Neuronal stem cell (in vitro differentiated cells): ENCODE data around the gene ANKRD31.

Experiments used
- DNase-seq: peaks from one replicate; pipeline ENCODE4 v3.0.0-alpha.2; 2013; ENCODE audit warnings: low spot score
- H2AFZ ChIP-seq: one replicate; pipeline ENCODE4 v1.6.1; 2013; ENCODE audit warnings: mild to moderate bottlenecking, low read length, inconsistent platforms
- H2AK5ac ChIP-seq: 2 replicates; pipeline ENCODE4 v1.6.1; 2013; ENCODE audit warnings: low read depth, mild to moderate bottlenecking, inconsistent platforms, low read length, moderate library complexity, mixed read lengths
- H2BK120ac ChIP-seq: 2 replicates; pipeline ENCODE4 v1.6.1; 2013; ENCODE audit warnings: low read depth, mild to moderate bottlenecking, inconsistent platforms, low read length, moderate library complexity, mixed read lengths
- H2BK12ac ChIP-seq: one replicate; pipeline ENCODE4 v1.6.1; 2013; ENCODE audit warnings: low read length, inconsistent platforms
- H2BK15ac ChIP-seq: 2 replicates; pipeline ENCODE4 v1.6.1; 2013; ENCODE audit warnings: mild to moderate bottlenecking, low read length, inconsistent platforms, mixed read lengths
- H2BK5ac ChIP-seq: one replicate; pipeline ENCODE4 v1.6.1; 2013; ENCODE audit warnings: inconsistent platforms, mild to moderate bottlenecking, low read length, moderate library complexity
- H3K14ac ChIP-seq: one replicate; pipeline ENCODE4 v1.6.1; 2013; ENCODE audit warnings: low read length, inconsistent platforms
- H3K18ac ChIP-seq: 2 replicates; pipeline ENCODE4 v1.6.1; 2013; ENCODE audit warnings: low read length, inconsistent platforms
- H3K23ac ChIP-seq: 2 replicates; pipeline ENCODE4 v1.6.1; 2013; ENCODE audit warnings: low read depth, mild to moderate bottlenecking, mixed read lengths, low read length, inconsistent platforms; ENCODE audit not compliant: poor library complexity
- H3K27ac ChIP-seq: replicated peaks from 3 replicates; pipeline ENCODE4 v1.5.1; 2013; ENCODE audit warnings: low read length, inconsistent platforms
- H3K27me3 ChIP-seq, 3 experiments: 2 replicates each; pipeline ENCODE4 v1.6.1; 2013; ENCODE audit warnings: low read length in 3 of 3, mild to moderate bottlenecking in 2 of 3, inconsistent platforms in 1 of 3, low read depth in 1 of 3, mixed read lengths in 1 of 3, moderate library complexity in 1 of 3; ENCODE audit not compliant: control insufficient read depth in 3 of 3, insufficient read depth in 3 of 3
- H3K36me3 ChIP-seq, 2 donors: replicated peaks in 1 of 2; 2 replicates each; pipeline ENCODE4 v1.6.1; 2013; ENCODE audit warnings: low read length in 2 of 2; ENCODE audit not compliant: control insufficient read depth in 2 of 2, insufficient read depth in 2 of 2
- H3K4ac ChIP-seq: 2 replicates; pipeline ENCODE4 v1.6.1; 2013; ENCODE audit warnings: inconsistent platforms, mild to moderate bottlenecking, low read length, moderate library complexity
- H3K4me1 ChIP-seq, 2 donors: 1 replicate in 1 of 2; 2 replicates in 1 of 2; pipeline ENCODE4 v1.6.1; 2013; ENCODE audit warnings: low read length in 2 of 2, low read depth in 1 of 2; ENCODE audit not compliant: control insufficient read depth in 2 of 2, insufficient read depth in 1 of 2
- H3K4me2 ChIP-seq: one replicate; pipeline ENCODE4 v1.6.1; 2013; ENCODE audit warnings: mild to moderate bottlenecking, low read length, inconsistent platforms; ENCODE audit not compliant: insufficient read depth, poor library complexity, severe bottlenecking
- H3K4me3 ChIP-seq, 2 donors: 2 replicates each; pipeline ENCODE4 v1.5.1; 2013; ENCODE audit warnings: low read length in 2 of 2, mild to moderate bottlenecking in 2 of 2, inconsistent platforms in 1 of 2, moderate library complexity in 1 of 2
- H3K79me1 ChIP-seq: one replicate; pipeline ENCODE4 v1.6.1; 2013; ENCODE audit warnings: low read depth, mild to moderate bottlenecking, inconsistent platforms, low read length, moderate library complexity
- H3K9ac ChIP-seq: one replicate; pipeline ENCODE4 v1.6.1; 2013; ENCODE audit warnings: mild to moderate bottlenecking, low read depth, low read length, inconsistent platforms; ENCODE audit not compliant: poor library complexity
- H3K9me3 ChIP-seq, 2 donors: replicated peaks in 1 of 2; 2 replicates each; pipeline versions ENCODE3 to v1.6.1; 2013; ENCODE audit warnings: low read length in 2 of 2, mild to moderate bottlenecking in 2 of 2, inconsistent platforms in 1 of 2, low read depth in 1 of 2, mixed read lengths in 1 of 2, moderate library complexity in 1 of 2; ENCODE audit not compliant: control insufficient read depth in 2 of 2, insufficient read depth in 1 of 2
- H4K8ac ChIP-seq: one replicate; pipeline ENCODE4 v1.6.1; 2013; ENCODE audit warnings: low read depth, mild to moderate bottlenecking, inconsistent platforms, low read length, moderate library complexity
- H4K91ac ChIP-seq: one replicate; pipeline ENCODE4 v1.6.1; 2013; ENCODE audit warnings: low read length, low read depth, mild to moderate bottlenecking, inconsistent platforms; ENCODE audit not compliant: poor library complexity
- WGBS, 2 donors: extraction: QIAGEN DNeasy Blood & Tissue Kit; methylation state at CpG; one replicate each; pipeline ENCODE4 v1.1.7; 2013; ENCODE audit warnings: missing lambda C conversion rate in 2 of 2, mixed read lengths in 1 of 2; ENCODE audit not compliant: insufficient read length in 2 of 2, insufficient replicate concordance in 1 of 2; ENCODE audit errors: extremely low coverage in 2 of 2; 5-methylcytosine and 5-hydroxymethylcytosine counted together

Gene ANKRD31

GRCh38 chr5:75243510-75243909 is 6.8 kb upstream of the ANKRD31 start:
- Histone ChIP-seq H3K14ac (no peak overlapping the region), H3K27ac (no peak overlapping the region), H3K4me1 (peaks cover 0 to 1% of the 10 kb centered on the region in 2 donors), H3K4ac (no peak overlapping the region), H2BK120ac (no peak overlapping the region), H2AFZ (no peak overlapping the region), H3K27me3 (no peaks in the 10 kb centered on the region), H3K4me3 (no peak overlapping the region), H2BK5ac (no peak overlapping the region), H2BK12ac (no peak overlapping the region), H2BK15ac (no peak overlapping the region), H3K4me2 (no peak overlapping the region), H3K36me3 (no peaks in the 10 kb centered on the region), H4K91ac (no peak overlapping the region), H3K9ac (no peak overlapping the region), H3K18ac (no peak overlapping the region), H3K23ac (no peak overlapping the region), H4K8ac (no peak overlapping the region), H3K9me3 (no peaks in the 10 kb centered on the region), H2AK5ac (no peak overlapping the region), H3K79me1 (no peaks in the 10 kb centered on the region)
- WGBS, 2 donors: no CpG with 5 or more reads among the region's 5 CpGs
- DNase-seq: no peak

DNA sequence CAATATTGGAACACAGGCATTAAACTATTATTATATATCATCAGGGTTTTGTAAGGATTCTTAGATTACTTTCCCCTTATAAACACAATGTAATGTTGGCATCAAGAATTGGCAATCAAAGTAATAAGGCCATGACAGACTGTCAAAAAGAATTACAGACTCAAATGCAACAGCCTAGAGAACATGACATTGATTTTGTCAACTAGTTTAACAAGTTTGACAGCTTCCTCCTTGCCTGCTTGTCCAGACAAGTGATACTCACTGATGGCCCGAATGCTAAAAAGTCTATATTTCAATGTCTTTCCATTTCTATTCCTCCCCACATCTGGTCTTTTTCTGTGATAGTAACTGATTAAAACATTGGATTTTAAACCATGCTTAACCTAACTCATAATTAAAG is 6.4 kb upstream of the ANKRD31 start:
- H3K9ac ChIP-seq: no peak overlapping the region
- no peak overlapping the region for H3K4me2 ChIP-seq
- no peak overlapping the region for H3K27ac ChIP-seq
- H4K91ac ChIP-seq: no peak overlapping the region
- no peaks in the 10 kb centered on the region for H3K36me3 ChIP-seq
- no peak overlapping the region for H3K18ac ChIP-seq
- H3K4me3 ChIP-seq: no peak overlapping the region
- H3K27me3 ChIP-seq: no peaks in the 10 kb centered on the region
- no peak overlapping the region for H2AK5ac ChIP-seq
- no peak overlapping the region for H3K4ac ChIP-seq
- H3K9me3 ChIP-seq: no peaks in the 10 kb centered on the region
- WGBS, 2 donors: no CpG with 5 or more reads among the region's 1 CpG
- H2BK120ac ChIP-seq: no peak overlapping the region
- peaks cover 0 to 1% of the 10 kb centered on the region in 2 donors for H3K4me1 ChIP-seq
- no peak overlapping the region for H3K23ac ChIP-seq
- no peak overlapping the region for H4K8ac ChIP-seq
- H2AFZ ChIP-seq: no peak overlapping the region
- H3K79me1 ChIP-seq: no peaks in the 10 kb centered on the region
- no peak overlapping the region for H3K14ac ChIP-seq
- H2BK15ac ChIP-seq: no peak overlapping the region
- H2BK12ac ChIP-seq: no peak overlapping the region
- DNase-seq: no peak
- H2BK5ac ChIP-seq: no peak overlapping the region

- Histone ChIP-seq H3K9me3 (no peaks in the 10 kb centered on the region), H3K18ac (no peak overlapping the region), H3K27ac (no peak overlapping the region), H3K9ac (no peak overlapping the region), H2BK15ac (no peak overlapping the region), H2BK12ac (no peak overlapping the region), H3K4me3 (no peak overlapping the region), H3K4me2 (no peak overlapping the region), H2AFZ (no peak overlapping the region), H3K4ac (no peak overlapping the region), H3K27me3 (no peaks in the 10 kb centered on the region), H3K36me3 (no peaks in the 10 kb centered on the region), H3K14ac (no peak overlapping the region), H4K91ac (no peak overlapping the region), H3K79me1 (no peaks in the 10 kb centered on the region), H3K4me1 (peaks cover 0 to 1% of the 10 kb centered on the region in 2 donors), H2AK5ac (no peak overlapping the region), H3K23ac (no peak overlapping the region), H2BK5ac (no peak overlapping the region), H4K8ac (no peak overlapping the region), H2BK120ac (no peak overlapping the region)
- DNase-seq: no peak
- WGBS, 2 donors: no CpG with 5 or more reads among the region's 2 CpGs
Measured at GRCh38 chr5:75242067-75242466, 5.4 kb upstream of the ANKRD31 start.

- no peak overlapping the region for H3K4ac ChIP-seq
- H3K4me1 ChIP-seq: peaks cover 5 to 7% of the 10 kb centered on the region in 2 donors
- H4K91ac ChIP-seq: no peak overlapping the region
- no peak overlapping the region for H2BK15ac ChIP-seq
- H4K8ac ChIP-seq: no peak overlapping the region
- no peak overlapping the region for H2BK12ac ChIP-seq
- no peak overlapping the region for H3K4me2 ChIP-seq
- no peak overlapping the region for H3K14ac ChIP-seq
- H3K18ac ChIP-seq: no peak overlapping the region
- H2BK120ac ChIP-seq: no peak overlapping the region
- H2AFZ ChIP-seq: no peak overlapping the region
- H3K36me3 ChIP-seq: no peaks in the 10 kb centered on the region
- no peak overlapping the region for H2AK5ac ChIP-seq
- no peaks in the 10 kb centered on the region for H3K27me3 ChIP-seq
- H2BK5ac ChIP-seq: no peak overlapping the region
- DNase-seq: no peak
- no peaks in the 10 kb centered on the region for H3K9me3 ChIP-seq
- no peak overlapping the region for H3K23ac ChIP-seq
- WGBS, 2 donors: no CpG with 5 or more reads among the region's 2 CpGs
- no peak overlapping the region for H3K27ac ChIP-seq
- H3K9ac ChIP-seq: no peak overlapping the region
- H3K4me3 ChIP-seq: no peak overlapping the region
- no peaks in the 10 kb centered on the region for H3K79me1 ChIP-seq
Measured at GRCh38 chr5:75239681-75240080, 3.0 kb upstream of the ANKRD31 start.
